ENCODE results near the gene FAM114A1.
"Not testable (repeated sequence)": the region's sequence is repeated elsewhere in the genome, so short reads cannot be mapped to it uniquely, and the experiment has no call there.

FAM114A1 gene

DNA sequence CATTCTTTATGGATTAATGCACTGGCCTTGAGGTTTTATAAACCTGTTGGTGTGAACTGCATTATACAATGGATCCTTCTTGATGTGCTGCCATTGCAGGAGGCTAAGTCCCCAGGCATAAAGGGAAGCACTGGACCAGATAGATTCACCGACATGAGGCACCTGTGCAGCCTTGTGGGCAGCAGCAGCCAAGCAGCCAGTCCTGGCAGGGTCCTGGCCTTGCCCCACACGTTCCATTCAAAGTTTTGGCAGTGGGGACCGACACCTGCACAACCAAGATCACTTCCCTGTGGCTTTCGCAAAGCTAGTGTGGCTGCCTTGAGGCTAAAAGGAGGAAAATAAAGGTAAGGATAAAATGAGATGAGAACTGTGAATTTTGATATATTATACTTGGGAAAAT, 111.5 kb downstream of the FAM114A1 start:
- no peak for DNase-seq

DNA sequence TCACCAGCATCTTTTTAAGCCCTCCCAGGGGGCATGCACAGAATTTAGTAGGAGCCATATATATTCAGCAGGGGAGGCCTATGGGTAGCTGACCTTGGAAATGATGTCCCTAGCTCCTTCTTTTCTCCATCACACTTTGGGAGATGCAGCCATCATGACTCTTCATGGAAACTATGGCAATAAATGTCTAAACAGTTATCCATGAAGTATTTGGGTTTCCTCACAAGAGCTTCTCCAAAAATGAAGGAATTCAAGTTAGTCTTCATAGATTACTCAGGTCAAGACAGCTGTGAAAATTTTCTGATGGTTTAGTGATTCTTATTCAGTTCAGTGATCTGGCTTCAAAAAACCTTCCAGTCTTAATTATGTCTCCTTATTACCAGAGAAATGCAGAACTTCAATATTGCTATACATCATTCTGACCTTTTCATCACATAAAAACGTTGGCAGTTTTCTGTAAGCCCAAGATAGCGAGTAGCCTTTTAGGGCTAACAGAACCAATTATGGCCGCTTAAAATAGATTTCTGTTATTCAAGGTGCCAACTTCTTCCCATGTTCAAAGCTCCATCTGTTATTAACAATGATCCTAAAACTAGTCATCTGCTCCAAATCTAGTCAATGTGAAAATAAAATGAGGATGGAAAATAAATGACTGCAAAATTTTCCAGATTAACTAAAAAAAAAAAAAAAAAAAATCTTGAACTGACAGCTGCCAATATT, 112.1 kb downstream of the FAM114A1 start:
- DNase-seq: no peak

DNA sequence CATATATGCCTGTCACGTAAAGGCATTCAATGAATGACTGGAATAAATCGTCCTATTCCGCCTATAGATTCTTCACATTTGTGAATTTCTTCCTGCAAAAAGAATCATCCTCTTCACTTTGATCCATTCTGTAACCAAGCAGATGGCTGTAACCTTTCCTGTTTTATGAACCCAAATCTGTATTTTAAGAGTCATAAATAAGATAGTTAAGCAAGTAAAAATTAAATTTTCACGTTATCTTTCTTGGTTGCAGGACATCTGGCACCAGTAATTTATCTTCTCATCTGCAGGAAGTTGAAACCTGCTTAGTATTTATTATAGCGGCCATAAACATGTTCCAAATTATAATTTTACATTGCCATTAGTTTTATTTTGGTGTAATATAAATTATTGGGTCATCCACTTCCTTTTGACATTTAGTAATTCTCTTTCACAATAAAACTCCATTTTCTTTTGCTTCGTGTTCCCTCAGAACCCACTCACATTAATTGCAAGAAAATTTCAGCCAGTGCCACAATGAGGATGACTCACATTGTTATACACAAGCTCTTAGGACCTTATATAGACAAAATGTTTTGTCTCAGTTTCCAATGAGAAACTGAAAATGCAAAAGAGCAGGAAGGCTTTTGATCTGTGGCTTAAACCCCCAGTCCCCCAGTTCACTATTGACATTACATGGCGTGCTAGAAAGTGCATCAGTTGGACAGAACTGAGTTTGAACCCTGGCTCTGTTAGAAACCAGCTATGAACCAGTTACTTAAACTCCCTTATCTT, 113.5 kb downstream of the FAM114A1 start:
- no peak for DNase-seq

DNA sequence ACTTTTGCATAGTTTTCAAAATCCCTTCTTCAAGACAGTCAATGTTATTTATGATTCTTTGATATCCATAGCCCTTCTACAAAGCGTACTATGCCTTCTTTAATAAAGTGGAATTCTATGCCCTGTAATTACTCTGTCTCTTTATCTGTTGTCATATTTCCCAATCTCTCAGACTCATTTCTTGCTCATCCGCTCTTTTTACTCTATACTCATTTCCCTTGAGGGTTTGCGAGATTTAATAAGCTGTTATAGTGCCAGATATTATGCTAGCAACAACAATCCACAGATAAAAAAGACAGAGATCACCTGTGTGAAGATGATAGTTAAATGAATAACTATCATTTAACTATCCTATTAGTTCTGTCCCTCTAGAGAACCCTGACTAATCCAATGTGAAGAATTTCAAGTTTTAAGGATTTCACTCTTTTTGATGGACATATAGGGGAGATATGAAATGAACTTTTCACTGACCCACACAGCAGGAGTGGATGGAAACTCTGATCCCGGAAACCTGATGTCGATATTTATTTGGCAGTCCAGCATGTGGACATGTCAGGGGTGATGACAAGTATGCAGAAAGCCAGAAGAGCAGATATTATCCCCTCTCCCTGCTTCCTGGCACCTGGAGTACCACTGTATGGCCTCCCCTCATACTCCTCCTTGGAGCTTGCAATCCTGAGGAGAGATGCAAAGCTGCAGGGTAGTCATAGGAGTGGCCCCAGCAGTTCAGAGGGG, 114.9 kb downstream of the FAM114A1 start:
- no peak for DNase-seq

DNA sequence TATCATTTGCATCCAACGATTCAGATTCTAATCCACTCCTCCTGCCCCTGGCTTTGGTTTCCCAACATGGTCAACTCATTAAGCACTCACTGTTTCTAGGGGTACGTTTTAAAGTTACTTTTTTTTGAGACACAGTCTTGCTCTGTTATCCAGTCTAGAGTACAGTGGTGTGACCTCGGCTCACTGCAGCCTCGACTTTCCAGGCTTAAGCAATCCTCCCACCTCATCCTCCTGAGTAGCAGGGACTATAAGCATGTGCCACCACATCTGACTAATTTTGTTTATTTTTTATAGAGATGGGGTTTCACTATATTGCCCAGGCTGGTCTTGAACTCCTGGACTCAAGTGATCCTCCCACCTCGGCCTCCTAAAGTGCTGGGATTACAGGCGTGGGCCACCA, 115.7 kb downstream of the FAM114A1 start:
- no peak for DNase-seq

DNA sequence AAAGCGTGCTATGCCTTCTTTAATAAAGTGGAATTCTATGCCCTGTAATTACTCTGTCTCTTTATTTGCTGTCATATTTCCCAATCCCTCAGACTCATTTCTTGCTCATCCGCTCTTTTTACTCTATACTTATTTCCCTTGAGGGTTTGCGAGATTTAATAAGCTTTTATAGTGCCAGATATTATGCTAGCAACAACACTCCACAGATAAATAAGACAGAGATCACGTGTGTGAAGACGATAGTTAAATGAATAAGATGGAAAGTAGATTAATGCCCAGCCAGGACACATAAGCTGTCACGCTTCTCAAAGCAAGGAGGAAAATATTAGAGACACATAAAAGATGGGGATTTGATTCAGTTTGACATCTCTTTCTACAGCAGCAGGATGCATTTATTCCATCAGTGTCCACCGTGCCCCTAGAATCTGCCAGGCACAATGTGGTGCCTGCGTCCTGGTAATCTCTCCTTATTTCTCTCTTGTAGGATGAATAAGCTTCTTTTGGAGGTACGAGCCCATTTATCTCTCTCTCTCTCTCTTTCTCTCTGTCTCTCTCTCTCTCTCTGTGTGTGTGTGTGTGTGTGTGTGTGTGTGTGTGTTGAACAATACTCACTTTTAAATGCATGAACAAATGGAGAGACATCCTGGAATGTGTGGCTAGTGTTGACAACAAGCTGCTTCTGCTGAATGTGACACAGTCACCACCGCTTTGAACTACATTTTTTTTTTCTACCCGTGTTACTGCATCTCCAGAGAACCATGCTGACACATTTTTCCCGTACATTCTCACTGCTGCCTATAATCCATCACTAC, 116.4 kb downstream of the FAM114A1 start:
- DNase-seq: no peak

DNA sequence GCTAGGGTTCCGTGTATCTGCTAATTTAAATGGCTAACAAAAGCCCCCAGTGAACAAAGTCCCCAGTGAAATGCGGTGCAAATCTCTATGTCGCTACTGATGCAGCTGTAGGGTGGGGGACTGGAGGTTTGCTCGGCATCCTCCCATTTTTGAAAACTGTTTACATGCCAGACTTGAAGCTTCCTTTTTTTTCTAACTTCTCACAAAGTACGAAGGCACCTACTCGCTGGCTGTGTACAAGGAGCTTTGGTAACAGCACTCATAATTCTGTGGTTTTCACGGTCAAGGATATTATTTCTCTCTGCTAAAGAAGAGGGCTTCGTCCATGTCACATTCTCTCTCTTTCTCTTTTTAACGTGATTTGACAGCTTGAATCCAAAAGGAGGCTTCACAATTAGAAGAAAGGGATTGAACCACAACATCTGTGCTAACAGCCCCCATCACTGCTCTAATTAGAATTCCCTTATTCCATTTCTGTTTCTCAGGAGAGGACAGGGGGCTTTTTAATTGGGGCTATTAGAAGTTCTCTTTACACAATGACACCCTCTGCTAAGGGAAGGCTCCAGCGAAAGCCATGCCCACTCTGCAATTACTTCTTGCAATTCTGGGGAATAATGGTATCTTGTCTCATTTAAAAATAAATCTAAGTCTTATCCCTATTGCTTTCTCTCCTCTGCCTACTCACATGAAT, 117.9 kb downstream of the FAM114A1 start:
- DNase-seq: no peak

DNA sequence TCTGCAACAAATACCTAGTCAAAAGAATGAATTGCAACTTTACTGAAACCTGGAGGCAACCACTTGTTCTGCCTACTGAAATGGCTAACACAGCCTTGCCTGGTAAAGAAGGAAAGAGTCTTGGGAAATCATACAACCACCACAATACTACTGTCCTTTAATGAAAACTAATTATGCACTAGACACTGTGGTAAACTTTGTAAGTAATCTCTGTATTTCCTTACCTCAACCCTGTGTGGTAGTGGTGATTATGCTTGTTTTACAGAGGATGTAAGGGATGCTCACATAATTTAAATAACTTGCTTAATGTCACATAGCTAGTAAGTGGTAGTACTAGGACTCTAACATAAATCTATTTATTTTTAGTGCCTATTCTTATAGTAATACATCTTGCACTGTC, 119.9 kb downstream of the FAM114A1 start:
- DNase-seq: no peak

DNA sequence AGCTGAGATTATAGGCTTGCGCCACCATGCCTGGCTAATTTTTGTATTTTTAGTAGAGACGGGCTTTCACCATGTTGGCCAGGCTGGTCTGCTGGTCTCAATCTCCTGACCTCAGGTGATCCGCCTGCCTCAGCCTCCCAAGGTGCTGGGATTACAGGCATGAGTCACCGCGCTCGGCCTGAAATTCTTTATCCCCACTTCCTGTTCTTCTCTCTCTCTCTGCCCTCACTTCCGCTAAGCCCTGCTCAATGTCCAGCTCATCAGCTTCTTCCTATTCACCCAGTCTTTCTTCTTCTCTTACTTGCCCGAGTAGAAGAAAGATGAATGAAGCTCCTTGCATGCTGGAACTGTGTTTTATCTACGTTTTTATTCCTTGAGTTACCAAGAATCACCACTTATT, 120.7 kb downstream of the FAM114A1 start:
- DNase-seq: not testable (repeated sequence)

DNA sequence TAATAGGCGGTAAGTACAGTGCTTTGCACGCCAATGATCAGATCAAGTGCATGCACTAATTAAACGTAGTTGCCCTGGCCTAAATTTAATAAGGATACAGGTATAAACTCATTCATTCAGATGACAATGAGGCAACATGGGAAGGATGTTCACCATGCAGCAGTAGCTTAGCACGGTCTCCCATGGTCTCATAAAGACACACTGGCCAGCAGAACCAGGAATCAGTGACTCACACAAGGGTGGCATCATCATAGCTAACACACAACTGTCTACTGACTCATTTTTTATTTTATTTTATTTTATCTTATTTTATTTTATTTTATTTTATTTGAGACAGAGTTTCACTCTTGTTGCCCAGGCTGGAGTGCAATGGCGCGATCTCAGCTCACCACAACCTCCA, 121.9 kb downstream of the FAM114A1 start:
- DNase-seq: no peak

DNA sequence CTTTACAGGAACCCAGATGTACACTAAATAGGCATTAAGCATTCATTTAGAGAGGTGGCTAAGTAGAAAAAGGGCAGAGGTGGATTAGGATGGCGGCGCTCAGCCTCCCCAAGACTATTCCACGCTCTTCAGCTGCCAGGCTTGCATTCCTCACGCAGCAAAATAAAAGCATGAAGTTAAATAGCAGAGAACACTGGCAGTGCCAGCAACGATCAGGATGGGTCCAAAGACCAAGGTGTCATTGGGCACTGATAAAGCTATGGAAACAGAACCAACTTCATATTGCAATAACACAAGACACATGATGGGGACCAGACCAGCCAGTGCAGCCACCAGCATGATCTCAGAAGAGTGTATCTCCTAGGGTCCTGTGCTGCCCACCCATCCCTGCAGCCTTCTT, 122.6 kb downstream of the FAM114A1 start:
- DNase-seq: no peak

DNA sequence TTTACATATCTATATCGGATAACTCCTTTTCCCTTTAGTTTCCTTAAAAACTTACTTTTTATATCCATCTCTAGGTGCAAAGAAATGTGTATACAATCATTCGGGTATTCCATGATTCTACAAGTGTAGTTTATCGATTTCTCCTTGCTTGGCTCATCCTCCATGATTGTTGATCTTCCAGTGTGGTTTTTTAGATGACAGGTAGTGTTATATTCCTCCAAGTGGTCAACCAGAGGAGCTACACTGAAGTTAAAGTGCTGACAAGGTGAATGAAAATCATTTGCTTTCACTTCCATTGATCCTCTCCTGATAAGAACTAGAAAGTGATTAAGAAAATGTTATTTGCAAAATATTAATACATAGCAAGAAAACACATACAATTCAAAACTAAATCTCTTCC, 126.1 kb downstream of the FAM114A1 start:
- DNase-seq: no peak

DNA sequence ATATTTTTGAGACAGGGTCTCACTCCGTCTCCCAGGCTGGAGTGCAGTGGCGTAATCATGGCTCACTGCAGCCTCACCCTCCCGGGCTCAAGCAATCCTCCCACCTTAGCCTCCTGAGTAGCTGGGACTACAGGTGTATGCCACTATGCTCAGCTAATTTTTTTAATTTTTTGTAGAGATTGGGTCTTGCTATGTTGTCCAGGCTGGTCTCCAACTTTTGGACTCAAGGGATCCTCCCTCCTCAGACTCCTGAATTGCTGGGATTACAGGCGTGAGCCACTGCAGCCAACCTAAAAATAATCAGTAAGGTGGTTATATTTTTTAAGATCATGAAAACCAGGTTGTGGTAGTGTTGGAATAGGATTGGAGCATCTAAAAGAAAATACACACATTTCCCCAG, 126.5 kb downstream of the FAM114A1 start:
- DNase-seq: no peak
